Activated CD8-positive, alpha-beta memory T cell treated with anti-CD3 and anti-CD28 coated beads, Interleukin-2, amount 50 U/mL, for 1 hour (primary cell): Measurements from ENCODE around the gene PKN1.
"Not testable (repeated sequence)": the region's sequence is repeated elsewhere in the genome, so short reads cannot be mapped to it uniquely, and the experiment has no call there.

ENCODE experiments used
- DNase-seq: peaks from one replicate; pipeline ENCODE4 v3.0.0-alpha.2; 2020; ENCODE audit errors: extremely low read depth

Gene PKN1

DNA sequence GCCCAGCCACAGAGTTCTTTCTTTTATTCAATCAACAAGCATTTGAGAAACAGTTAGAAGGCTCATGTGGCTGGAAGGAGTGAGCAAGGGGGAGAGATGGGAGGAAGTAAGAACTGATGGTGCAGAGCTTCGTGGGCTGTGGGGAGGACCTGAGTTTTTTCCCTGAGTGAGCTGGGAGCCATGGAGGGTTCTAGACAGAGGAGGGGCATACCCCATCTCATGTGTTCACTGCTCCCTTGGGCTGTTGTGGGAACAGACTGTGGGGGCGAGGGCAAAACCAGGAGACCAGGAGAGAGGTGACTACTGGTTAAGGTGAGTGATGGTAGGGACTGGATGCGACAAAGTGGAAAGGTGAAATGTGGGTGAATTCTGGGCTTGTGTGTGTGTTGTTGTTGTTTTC is 2.4 kb upstream of the PKN1 start:
- DNase-seq = no peak

DNA sequence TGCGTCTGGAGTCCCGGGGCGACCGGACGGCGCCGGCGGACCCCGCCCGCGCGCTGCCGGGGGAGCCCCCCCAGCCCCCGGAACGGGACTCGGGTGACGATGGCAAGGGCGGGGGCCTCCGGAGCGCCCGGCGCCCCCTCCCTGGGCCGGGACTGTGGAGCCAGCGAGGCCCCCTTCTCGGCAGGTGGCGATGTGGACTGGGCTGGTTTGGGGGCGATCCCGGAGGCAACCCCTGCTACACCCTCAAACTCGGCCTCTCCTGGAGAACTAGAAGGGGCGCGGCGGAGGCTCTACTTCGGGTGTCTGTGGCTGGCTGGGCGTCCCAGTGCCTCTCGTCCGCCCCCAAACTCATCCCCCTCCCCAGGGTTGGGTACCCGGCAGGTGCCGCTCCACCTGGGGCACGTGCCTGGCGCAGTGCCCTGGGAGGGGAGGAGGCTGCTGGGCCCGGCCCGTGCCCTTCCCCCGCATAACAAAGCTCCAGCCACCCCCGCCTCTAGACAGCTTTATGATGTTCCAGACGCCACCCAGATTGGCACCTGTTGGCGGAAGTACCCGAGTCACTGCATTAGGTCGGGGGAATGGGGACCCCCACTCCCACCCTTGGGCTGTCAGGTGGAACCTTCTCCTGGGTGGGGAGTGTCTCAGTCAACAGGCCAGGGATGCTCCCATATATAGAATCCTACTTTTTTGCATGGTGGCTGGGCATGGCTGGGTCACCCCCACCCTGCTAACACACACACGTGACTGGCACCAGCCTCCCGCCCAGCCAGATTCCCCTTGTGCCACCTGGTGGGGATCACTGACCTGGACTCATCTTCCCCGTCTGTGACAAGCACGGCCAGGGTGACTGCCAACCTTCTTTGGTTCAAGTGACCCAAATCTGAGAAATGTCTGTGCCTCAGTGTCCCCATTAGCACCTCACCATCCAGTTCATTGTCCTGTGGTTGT is 722 bp downstream of the PKN1 start:
- no peak for DNase-seq

- no peak for DNase-seq
These were observed 1.6 kb downstream of the PKN1 start for GRCh38 chr19:14434543-14435319.

GRCh38 chr19:14435320-14436050 is 2.4 kb downstream of the PKN1 start:
- DNase-seq = no peak

DNA sequence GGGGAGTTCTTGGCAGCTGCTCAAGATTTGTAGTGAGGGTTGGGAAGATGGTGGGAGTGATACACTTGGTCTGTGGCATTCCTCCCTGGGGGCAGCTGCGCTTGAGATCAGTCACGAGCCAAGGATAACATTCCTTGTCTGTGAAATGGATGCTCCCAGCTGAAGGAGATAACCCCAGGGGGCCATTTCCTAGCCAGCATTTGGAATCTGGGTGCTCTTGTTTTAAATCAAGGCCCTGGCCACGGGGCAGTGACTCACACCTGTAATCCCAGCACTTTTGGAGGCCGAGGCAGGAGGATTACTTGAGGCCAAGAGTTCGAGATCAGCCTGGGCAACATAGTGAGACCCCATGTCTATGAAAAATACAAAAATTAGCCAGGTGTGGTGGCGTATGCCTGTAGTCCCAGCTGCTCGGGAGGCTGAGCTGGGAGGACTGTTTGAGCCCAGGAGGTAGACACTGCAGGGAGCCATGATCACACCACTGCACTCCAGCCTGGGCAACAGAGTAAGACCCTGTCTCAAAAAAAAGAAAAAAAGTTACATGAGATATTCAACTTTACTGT is 4.6 kb downstream of the PKN1 start:
- no peak for DNase-seq

- no peak for DNase-seq
These were observed 5.9 kb downstream of the PKN1 start for GRCh38 chr19:14439014-14439413.

DNA sequence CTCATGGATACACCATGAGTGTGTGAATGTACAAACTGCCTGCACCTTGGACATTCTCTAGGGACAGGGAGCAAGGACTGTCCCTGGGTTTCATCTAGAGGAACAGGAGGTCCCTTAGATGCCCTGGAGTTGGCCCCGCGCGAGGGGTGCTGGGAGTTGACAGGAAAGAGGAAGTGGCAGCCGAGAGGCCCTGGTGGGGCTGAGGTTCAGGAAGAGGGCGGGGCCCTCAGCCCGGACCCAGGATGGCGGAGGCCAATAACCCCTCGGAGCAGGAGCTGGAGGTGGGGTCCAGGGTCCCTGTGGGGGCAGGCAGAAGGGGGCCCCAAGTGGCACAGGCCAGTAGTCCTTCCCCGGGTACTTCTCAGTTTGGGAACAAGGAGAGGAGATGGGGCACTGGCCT is 6.9 kb downstream of the PKN1 start:
- no peak for DNase-seq

DNA sequence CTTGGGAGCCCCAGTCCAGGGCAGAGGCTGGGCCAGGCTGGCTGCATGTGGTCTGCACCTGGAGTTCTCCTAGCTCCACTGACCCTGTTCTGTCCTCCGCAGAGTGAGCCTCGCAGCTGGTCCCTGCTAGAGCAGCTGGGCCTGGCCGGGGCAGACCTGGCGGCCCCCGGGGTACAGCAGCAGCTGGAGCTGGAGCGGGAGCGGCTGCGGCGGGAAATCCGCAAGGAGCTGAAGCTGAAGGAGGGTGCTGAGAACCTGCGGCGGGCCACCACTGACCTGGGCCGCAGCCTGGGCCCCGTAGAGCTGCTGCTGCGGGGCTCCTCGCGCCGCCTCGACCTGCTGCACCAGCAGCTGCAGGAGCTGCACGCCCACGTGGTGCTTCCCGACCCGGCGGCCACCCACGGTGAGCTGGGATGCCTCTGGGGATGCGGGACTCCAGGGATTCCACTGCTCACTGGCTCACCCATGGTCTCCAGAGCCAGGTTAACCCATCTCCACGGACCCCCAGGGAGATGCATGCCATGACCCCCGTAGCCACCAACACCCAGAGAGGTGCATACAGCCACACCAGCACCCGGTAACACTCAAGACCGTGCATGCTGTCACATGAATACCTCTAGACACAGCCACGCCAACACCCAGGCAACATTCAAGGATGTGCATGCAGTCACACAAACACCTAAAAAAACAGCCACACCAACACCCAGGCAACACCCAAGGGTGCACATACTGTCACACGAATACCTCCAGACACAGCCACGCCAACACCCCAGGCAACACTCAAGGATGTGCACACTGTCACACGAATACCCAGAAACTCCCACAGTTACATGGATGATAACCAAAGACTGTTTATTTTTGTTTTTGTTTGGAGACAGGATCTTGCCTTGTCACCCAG is 8.2 kb downstream of the PKN1 start:
- no peak for DNase-seq

DNA sequence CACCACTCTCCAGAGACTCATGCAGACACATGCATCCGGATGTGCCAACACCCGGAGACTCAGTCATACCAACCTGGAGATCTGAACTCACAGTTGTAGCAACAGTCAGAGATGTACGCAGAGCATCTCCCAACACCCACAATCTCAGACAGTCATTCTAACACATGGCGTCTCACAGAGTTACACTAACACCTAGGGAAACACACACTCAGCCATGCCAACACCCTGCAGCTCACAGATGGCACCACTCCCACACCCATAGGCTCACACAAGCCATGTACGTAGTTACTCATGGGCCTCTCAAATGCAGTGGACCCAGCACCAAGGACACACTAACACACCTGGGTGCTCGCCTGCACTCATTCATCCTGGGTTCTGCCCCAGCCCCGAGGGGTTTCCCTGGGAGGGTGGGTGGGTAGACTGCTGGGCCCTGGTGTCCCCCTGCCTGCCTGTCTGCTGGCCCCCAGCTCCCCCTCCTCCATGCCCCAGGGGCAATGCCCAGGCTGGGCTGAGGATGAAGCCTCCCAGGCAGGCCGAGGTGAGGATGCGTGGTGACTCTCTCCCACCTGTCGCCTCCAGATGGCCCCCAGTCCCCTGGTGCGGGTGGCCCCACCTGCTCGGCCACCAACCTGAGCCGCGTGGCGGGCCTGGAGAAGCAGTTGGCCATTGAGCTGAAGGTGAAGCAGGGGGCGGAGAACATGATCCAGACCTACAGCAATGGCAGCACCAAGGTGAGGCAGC is 10.0 kb downstream of the PKN1 start:
- DNase-seq = no peak

- DNase-seq = no peak
These were observed 10.6 kb downstream of the PKN1 start for GRCh38 chr19:14443632-14444216.

GRCh38 chr19:14446336-14447036 is 13.4 kb downstream of the PKN1 start:
- DNase-seq = no peak

DNA sequence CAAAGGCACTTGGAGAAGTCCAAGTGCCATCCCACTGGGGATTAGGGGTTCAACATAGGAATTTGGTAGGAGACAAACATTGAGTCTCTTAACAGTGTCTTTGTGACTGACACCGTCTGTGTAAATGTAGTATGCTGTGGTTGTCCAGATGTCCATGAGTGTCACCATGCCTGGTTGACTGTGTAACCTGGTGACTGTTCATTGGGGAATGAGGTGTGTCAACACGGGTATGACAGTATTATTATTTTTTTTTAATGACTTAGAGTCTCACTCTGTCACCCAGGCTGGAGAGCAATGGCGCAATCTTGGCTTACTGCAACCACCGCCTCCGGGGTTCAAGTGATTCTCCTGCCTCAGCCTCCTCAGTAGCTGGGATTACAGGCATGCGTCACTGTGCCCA is 16.2 kb downstream of the PKN1 start:
- no peak for DNase-seq

DNA sequence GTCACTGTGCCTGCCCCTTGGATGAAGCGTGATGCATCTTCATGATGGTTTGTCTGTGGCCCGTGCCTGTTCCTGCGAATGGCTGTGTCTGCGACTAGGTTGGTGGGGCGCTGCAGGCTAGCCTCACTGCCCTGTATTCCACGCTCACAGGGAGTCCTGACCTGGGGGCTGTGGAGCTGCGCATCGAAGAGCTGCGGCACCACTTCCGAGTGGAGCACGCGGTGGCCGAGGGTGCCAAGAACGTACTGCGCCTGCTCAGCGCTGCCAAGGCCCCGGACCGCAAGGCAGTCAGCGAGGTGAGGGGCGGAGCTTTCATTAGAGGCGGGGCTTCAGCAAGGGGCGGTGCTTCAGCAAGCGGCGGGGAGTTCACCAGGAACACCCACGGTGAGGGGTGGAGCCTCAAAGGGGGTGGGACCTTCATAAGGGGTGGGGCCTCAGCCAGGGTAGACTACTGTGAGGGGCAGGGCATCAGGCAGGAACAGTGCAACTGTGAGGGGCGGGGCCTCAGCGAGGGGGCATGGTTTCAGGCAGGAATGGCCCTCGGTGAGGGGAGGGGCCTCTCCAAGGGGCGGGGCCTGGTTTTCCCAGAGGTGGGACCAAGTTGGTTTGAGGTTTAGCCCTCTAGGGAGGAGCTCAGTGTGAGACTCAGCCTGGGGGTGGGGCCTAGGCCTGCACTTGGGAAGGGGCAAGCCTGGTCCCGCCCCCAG is 17.2 kb downstream of the PKN1 start:
- no peak for DNase-seq

GRCh38 chr19:14450876-14451275 is 17.8 kb downstream of the PKN1 start:
- DNase-seq = no peak

- not testable (repeated sequence) for DNase-seq
These were observed 19.2 kb downstream of the PKN1 start for GRCh38 chr19:14452303-14452702.

- DNase-seq = no peak
These were observed 26.6 kb downstream of the PKN1 start for GRCh38 chr19:14459703-14460102.

DNA sequence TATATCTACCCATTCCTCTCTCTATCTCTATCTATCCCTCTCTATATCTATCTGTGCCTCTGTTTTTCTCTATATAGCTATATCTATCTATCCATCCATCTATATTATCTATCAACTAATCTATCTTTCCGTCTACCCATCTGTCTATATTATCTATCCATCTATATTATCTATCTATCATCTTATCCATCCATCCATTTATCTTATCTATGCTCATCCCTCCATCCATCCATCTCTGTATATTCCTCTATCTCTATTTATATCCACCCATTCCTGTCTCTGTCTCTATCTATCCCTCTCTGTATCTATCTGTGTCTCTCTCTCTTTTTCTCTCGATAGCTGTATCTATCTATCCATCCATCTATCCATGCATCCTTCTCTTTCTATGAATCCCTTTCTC is 27.8 kb downstream of the PKN1 start:
- no peak for DNase-seq

DNA sequence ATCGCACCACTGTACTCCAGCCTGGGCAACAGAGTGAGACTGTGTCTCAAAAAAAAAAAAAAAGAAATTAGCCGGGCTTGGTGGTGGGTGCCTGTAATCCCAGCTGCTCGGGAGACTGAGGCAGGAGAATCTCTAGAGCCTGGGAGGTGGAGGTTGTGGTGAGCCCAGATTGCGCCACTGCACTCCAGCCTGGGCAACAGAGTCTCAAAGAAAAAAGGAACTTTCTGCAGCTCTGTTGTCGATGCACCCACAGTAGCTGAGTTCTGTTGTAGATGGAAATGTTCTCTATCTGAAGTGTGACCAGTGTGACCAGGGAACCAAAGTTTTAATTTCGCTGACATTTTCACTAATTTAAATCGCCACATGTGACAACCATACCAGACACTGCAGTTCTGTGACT is 29.3 kb downstream of the PKN1 start:
- DNase-seq = not testable (repeated sequence)

GRCh38 chr19:14463747-14464146 is 30.6 kb downstream of the PKN1 start:
- no peak for DNase-seq
